PC-3 (cell line): ENCODE data around the gene ARFIP1. TPM values are rescaled to one million over a fixed set of nuclear protein-coding genes. Genes with fewer than 3 reads are reported as not detected.
A peak's percentile ranks its signal among the peaks of the same experiment; 100 is the strongest.

ENCODE experiments used
- ATAC-seq: fragments of 200-7000 bp; cut with Tn5 transposase; 2 replicates; pipeline ENCODE4 v1.9.1; 2020; ENCODE audit warnings: mild to moderate bottlenecking, moderate library complexity
- BruUV-seq: library from RNA; stranded (reverse); fragments of 400-500 nt; replicated peaks from 2 replicates; lab custom pipeline; 2021; lab: Mats Ljungman, UMichigan
- CTCF ChIA-PET: fragments of 300-600 bp; sonication (Branson Sonifier 250); formaldehyde crosslinking; loops from one replicate; lab custom pipeline; 2022; ENCODE audit warnings: antibody characterized with exemption; lab: Charles Lee
- POLR2A ChIA-PET: fragments of 300-600 bp; sonication (Branson Sonifier 250); formaldehyde crosslinking; loops from one replicate; lab custom pipeline; 2022; ENCODE audit warnings: antibody characterized with exemption; ENCODE audit not compliant: unreplicated experiment; lab: Charles Lee
- DNase-seq: peaks from one replicate; pipeline ENCODE4 v3.0.0-alpha.2; 2015
- H2AFZ ChIP-seq: fragments of 300-600 bp; sonication (generic); 2 replicates; pipeline ENCODE4 v1.6.0; 2016; ENCODE audit warnings: antibody characterized with exemption, low read length
- H3F3A ChIP-seq: fragments of 300-600 bp; sonication (generic); one replicate; pipeline ENCODE4 v1.6.0; 2017; ENCODE audit warnings: antibody characterized with exemption, low read length, control low read depth, mild to moderate bottlenecking; ENCODE audit not compliant: unreplicated experiment
- H3K27ac ChIP-seq: fragments of 300-600 bp; sonication (generic); 2 replicates; pipeline ENCODE4 v1.5.1; 2016; ENCODE audit warnings: mild to moderate bottlenecking, low read length
- H3K27me3 ChIP-seq: fragments of 300-600 bp; sonication (generic); 2 replicates; pipeline ENCODE4 v1.6.1; 2016; ENCODE audit warnings: low read length, mixed read lengths
- H3K36me3 ChIP-seq: fragments of 300-600 bp; sonication (generic); 2 replicates; pipeline ENCODE4 v1.6.1; 2016; ENCODE audit warnings: low read depth, mixed run types, low read length, mixed read lengths
- H3K4me1 ChIP-seq: fragments of 300-600 bp; sonication (generic); 2 replicates; pipeline ENCODE4 v1.5.1; 2016; ENCODE audit warnings: low read length; ENCODE audit not compliant: insufficient read depth
- H3K4me2 ChIP-seq: fragments of 300-600 bp; sonication (generic); 2 replicates; pipeline ENCODE4 v1.6.0; 2016; ENCODE audit warnings: low read length
- H3K4me3 ChIP-seq: fragments of 300-600 bp; sonication (generic); 2 replicates; pipeline ENCODE4 v1.5.1; 2016; ENCODE audit warnings: mild to moderate bottlenecking, low read length, mixed read lengths
- H3K79me2 ChIP-seq: fragments of 300-600 bp; sonication (generic); 2 replicates; pipeline ENCODE4 v1.6.1; 2017; ENCODE audit warnings: low read length, mixed read lengths
- H3K9ac ChIP-seq: fragments of 300-600 bp; sonication (generic); 2 replicates; pipeline ENCODE4 v1.6.0; 2016; ENCODE audit warnings: mild to moderate bottlenecking, low read length
- H3K9me2 ChIP-seq: fragments of 300-600 bp; sonication (generic); replicated peaks from 2 replicates; pipeline ENCODE4 v1.6.1; 2016; ENCODE audit warnings: mixed run types, low read length, mixed read lengths
- H3K9me3 ChIP-seq: fragments of 300-600 bp; sonication (generic); 2 replicates; pipeline ENCODE4 v1.6.1; 2016; ENCODE audit warnings: low read length, mixed read lengths
- H4K20me1 ChIP-seq: fragments of 300-600 bp; sonication (generic); 2 replicates; pipeline ENCODE4 v1.6.1; 2016; ENCODE audit warnings: low read length, mixed read lengths
- EZH2 ChIP-seq: fragments of 300-600 bp; sonication (generic); IDR thresholded peaks from one replicate; pipeline ENCODE4 v1.6.1; 2017; ENCODE audit warnings: antibody characterized with exemption, mild to moderate bottlenecking, low read length; ENCODE audit not compliant: unreplicated experiment
- EZH2phosphoT487 ChIP-seq: fragments of 300-600 bp; sonication (generic); IDR thresholded peaks from 2 replicates; pipeline ENCODE4 v1.6.1; 2018; ENCODE audit warnings: mild to moderate bottlenecking, antibody characterized with exemption, low read length, borderline replicate concordance
- intact Hi-C: fragments of 100-400 bp; cut with micrococcal nuclease; formaldehyde crosslinking; loops from 2 replicates; pipeline ENCODE4 v1.9.0; 2023
- total RNA-seq: library from RNA; depleted of rRNA; stranded (reverse); fragments of >200 nt; gene quantifications from 2 replicates; pipeline ENCODE4 v1.2.3, GENCODE V29; 2014
- TF ChIP-seq, protein P1 (sequence below): fragments of 300-600 bp; sonication (generic); conservative IDR thresholded peaks from 2 replicates; pipeline ENCODE4 v1.5.1; 2017; ENCODE audit warnings: antibody characterized with exemption, low read depth, mild to moderate bottlenecking, low read length

The ARFIP1 gene
- total RNA-seq, 1 experiment from 2014 or later = 23.5 TPM

GRCh38 chr4:152900395-152900794, 120.6 kb downstream of the ARFIP1 start:
- no peaks in the 10 kb centered on the region for H4K20me1 ChIP-seq
- no peaks in the 10 kb centered on the region for H3F3A ChIP-seq
- intact Hi-C loops = loop anchor here (5.0 kb wide), 2 partner anchors 37 to 38 kb away; partner anchors contain the start of gene FHDC1
- no peaks in the 10 kb centered on the region for H3K9me2 ChIP-seq
- H3K4me2 ChIP-seq = no peak overlapping the region
- H3K27me3 ChIP-seq = no peaks in the 10 kb centered on the region
- no peak for TF ChIP-seq EZH2phosphoT487
- TF ChIP-seq EZH2 = no peak
- TF ChIP-seq, protein P1, sequence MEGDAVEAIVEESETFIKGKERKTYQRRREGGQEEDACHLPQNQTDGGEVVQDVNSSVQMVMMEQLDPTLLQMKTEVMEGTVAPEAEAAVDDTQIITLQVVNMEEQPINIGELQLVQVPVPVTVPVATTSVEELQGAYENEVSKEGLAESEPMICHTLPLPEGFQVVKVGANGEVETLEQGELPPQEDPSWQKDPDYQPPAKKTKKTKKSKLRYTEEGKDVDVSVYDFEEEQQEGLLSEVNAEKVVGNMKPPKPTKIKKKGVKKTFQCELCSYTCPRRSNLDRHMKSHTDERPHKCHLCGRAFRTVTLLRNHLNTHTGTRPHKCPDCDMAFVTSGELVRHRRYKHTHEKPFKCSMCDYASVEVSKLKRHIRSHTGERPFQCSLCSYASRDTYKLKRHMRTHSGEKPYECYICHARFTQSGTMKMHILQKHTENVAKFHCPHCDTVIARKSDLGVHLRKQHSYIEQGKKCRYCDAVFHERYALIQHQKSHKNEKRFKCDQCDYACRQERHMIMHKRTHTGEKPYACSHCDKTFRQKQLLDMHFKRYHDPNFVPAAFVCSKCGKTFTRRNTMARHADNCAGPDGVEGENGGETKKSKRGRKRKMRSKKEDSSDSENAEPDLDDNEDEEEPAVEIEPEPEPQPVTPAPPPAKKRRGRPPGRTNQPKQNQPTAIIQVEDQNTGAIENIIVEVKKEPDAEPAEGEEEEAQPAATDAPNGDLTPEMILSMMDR = no peak
- CTCF ChIA-PET = no interaction called here
- peaks cover 4% of the 10 kb centered on the region; the same call in 1 of the 2 replicates for H3K4me1 ChIP-seq
- peak; percentile 23 for DNase-seq
- H3K9me3 ChIP-seq = no peaks in the 10 kb centered on the region
- POLR2A ChIA-PET = no interaction called here
- ATAC-seq = peak; percentile 90
- no peak overlapping the region for H2AFZ ChIP-seq
- no peaks in the 10 kb centered on the region for H3K36me3 ChIP-seq
- H3K9ac ChIP-seq = no peak overlapping the region
- BruUV-seq = no TSS peak
- no peak overlapping the region for H3K4me3 ChIP-seq
- no peaks in the 10 kb centered on the region for H3K79me2 ChIP-seq
- peak overlapping the region; percentile 59 for H3K27ac ChIP-seq

DNA sequence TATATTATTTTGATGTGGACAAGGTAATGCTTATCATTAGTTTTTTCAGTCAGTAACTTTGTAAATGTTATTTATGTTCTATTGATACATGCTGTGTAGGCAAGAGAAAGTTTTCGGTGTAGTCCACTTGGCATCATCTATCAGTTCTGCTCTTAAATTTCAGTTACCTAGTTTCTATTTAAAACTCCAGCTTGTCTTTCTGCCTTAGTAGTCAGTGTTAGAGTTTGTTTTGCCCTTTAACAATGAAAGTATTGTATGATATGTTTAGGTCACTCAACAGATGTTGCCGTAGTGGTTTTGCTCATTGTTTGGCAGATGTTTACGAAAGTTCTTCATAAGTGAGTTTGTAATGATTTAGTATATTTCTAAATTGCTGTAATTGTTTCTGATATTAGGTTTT, 121.5 kb downstream of the ARFIP1 start:
- no peak overlapping the region for H3K4me3 ChIP-seq
- TF ChIP-seq EZH2 = no peak
- TF ChIP-seq, protein P1 = no peak
- no peak for TF ChIP-seq EZH2phosphoT487
- no TSS peak for BruUV-seq
- no peak for ATAC-seq
- H3K9ac ChIP-seq = no peak overlapping the region
- peaks cover 4% of the 10 kb centered on the region; the same call in 1 of the 2 replicates for H3K4me1 ChIP-seq
- no peak for DNase-seq
- H3K27me3 ChIP-seq = no peaks in the 10 kb centered on the region
- no peaks in the 10 kb centered on the region for H3K9me2 ChIP-seq
- H4K20me1 ChIP-seq = no peaks in the 10 kb centered on the region
- H3K27ac ChIP-seq = 0 out of 2 replicates have a peak overlapping the region, but pooled peaks have one; percentile 18
- no peak overlapping the region for H2AFZ ChIP-seq
- no peaks in the 10 kb centered on the region for H3K36me3 ChIP-seq
- intact Hi-C loops = loop anchor here (5.0 kb wide), 2 partner anchors 36 to 39 kb away; partner anchors contain the start of gene FHDC1
- no peaks in the 10 kb centered on the region for H3F3A ChIP-seq
- no peaks in the 10 kb centered on the region for H3K9me3 ChIP-seq
- ChIA-PET POLR2A (no interaction called here), CTCF (no interaction called here)
- H3K79me2 ChIP-seq = no peaks in the 10 kb centered on the region
- H3K4me2 ChIP-seq = no peak overlapping the region

DNA sequence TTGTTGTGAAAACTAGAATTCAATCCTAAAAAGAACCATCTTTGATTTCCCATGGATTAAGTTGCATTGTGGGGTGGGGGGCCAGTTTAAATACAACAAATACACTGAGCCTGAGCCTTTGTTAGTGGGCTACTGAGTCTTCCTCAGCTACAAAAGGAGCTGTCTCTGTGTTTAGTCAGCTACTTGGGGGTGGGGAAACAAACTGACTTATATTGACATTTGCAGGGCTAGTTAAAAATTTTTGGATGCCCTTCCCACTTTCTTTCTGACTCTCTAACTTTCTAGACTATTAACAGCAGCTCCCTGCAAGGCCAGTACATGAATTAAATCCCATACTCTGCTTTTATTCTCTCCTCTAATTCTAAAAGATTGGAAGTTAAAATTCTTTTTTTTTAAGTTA, 123.9 kb downstream of the ARFIP1 start:
- ChIA-PET POLR2A (no interaction called here), CTCF (interaction anchor here (0.6 kb wide), 1 partner anchor 67 kb away, joined by 3 read pairs; no protein-coding TSS in a partner anchor)
- H3K27ac ChIP-seq = no peak overlapping the region
- H3K9me2 ChIP-seq = no peaks in the 10 kb centered on the region
- TF ChIP-seq EZH2phosphoT487 = no peak
- no peak for TF ChIP-seq EZH2
- TF ChIP-seq, protein P1 = no peak
- no peaks in the 10 kb centered on the region for H3K79me2 ChIP-seq
- H3K4me1 ChIP-seq = peaks cover 4% of the 10 kb centered on the region; the same call in 1 of the 2 replicates
- H3K36me3 ChIP-seq = no peaks in the 10 kb centered on the region
- H3K9me3 ChIP-seq = no peaks in the 10 kb centered on the region
- DNase-seq (no peak), ATAC-seq (peak; percentile 69)
- H2AFZ ChIP-seq = no peak overlapping the region
- no peak overlapping the region for H3K9ac ChIP-seq
- H3K4me2 ChIP-seq = no peak overlapping the region
- no TSS peak for BruUV-seq
- no peaks in the 10 kb centered on the region for H3F3A ChIP-seq
- H3K4me3 ChIP-seq = no peak overlapping the region
- no peaks in the 10 kb centered on the region for H3K27me3 ChIP-seq
- intact Hi-C loops = loop anchor here (5.0 kb wide), 2 partner anchors 34 to 41 kb away; partner anchors contain the start of gene FHDC1
- no peaks in the 10 kb centered on the region for H4K20me1 ChIP-seq
